ENCODE results near the gene SEC63. TPM values are rescaled to one million over a fixed set of nuclear protein-coding genes. Genes with fewer than 3 reads are reported as not detected.

SEC63 gene
- total RNA-seq, 2 experiments from 2014 or later, result 13.0 to 139 TPM

- TF ChIP-seq EZH2phosphoT487 (IDR thresholded peaks at IDR 0.05; ENCODE audit: borderline replicate concordance, low read depth, low read length), result no peak
- TF ChIP-seq CTCF (conservative IDR thresholded peaks at IDR 0.05; ENCODE audit: low read length), result peak; percentile 85
- peaks cover 13% of the 10 kb centered on the region for H3K4me1 ChIP-seq (ENCODE audit: insufficient read depth, low read length, poor library complexity, severe bottlenecking)
- H3K27ac ChIP-seq (ENCODE audit: low read depth, low read length, poor library complexity, severe bottlenecking), result no peak overlapping the region
- peaks cover 38% of the 10 kb centered on the region for H3K36me3 ChIP-seq (ENCODE audit: insufficient read depth, low read length)
- intact Hi-C loops (cut with micrococcal nuclease; ENCODE audit: unreplicated experiment), result loop anchor here (5.0 kb wide), 1 partner anchor 189 kb away; no protein-coding TSS in a partner anchor
- no peaks in the 10 kb centered on the region for H3K9me2 ChIP-seq (ENCODE audit: insufficient read depth, low read length)
- POLR2A ChIA-PET, result interaction anchor here (0.6 to 1.3 kb wide), 4 partner anchors 8 to 975 kb away, joined by 3 read pairs; no protein-coding TSS in a partner anchor
- peak; percentile 57 for DNase-seq (ENCODE audit: low spot score)
- CTCF ChIA-PET (ENCODE audit: unreplicated experiment), result interaction anchor here (1.2 to 1.3 kb wide), 2 partner anchors 19 to 90 kb away, joined by 3 read pairs; no protein-coding TSS in a partner anchor
- no peaks in the 10 kb centered on the region for H4K20me1 ChIP-seq (ENCODE audit: insufficient read depth, low read length)
- no peak overlapping the region for H2AFZ ChIP-seq (ENCODE audit: low read length)
- no peaks in the 10 kb centered on the region for H3K79me2 ChIP-seq (ENCODE audit: insufficient read depth, low read depth, low read length)
- BruUV-seq (replicated peaks), result no TSS peak
- H3K9me3 ChIP-seq (ENCODE audit: low read length), result no peaks in the 10 kb centered on the region
- H3K4me2 ChIP-seq (ENCODE audit: low read length), result no peak overlapping the region
- no peak overlapping the region for H3K4me3 ChIP-seq (ENCODE audit: low read depth, low read length, poor library complexity, severe bottlenecking)
Observed at GRCh38 chr6:107866606-107867301, 91.3 kb downstream of the SEC63 start.

DNA sequence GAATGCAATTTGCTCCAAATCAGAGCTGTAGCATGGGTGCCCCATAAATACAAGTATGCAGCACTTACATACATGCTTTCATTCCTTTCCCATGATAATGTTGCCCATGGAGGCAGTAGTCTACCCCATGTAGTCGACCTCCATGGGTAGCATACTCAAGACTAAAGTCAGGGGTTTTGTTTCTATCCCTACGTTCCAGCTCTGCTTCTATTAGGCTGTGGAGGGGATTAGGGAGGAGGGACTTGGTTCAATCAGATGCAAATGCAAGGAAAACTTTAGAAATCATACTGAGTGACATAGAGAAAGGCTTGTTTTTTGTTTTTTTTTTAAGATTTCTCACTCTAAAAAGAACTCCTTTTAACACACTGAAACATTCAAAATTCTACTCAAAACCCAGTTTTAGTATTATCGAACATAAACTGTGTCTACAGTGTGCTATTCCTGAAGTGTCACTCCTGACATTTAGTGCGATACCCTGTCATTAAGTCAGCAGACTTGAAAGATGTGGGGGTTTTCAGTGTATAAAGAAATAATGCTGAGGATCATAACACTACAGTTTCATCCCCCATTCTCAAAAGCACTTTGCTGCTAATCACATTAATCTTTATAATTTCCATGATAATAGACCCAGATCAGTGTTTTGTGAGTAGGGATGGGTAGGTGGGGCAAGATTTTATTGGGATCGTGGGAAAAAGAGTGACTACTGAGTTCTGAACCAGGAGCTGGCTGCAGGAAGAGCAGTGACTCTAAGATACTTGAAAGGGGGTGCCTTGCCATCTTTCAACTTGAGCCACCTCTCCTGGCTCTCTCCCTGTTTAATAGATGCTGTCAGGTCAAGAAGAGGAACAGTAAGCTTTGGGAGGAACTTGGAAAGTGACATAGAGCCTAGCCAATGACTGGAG lies 93.5 kb downstream of the SEC63 start:
- POLR2A ChIA-PET, result interaction anchor here (0.6 to 0.7 kb wide), 2 partner anchors 12 to 58 kb away, joined by 3 read pairs; no protein-coding TSS in a partner anchor
- TF ChIP-seq CTCF (conservative IDR thresholded peaks at IDR 0.05; ENCODE audit: low read length) (no peak), EZH2phosphoT487 (IDR thresholded peaks at IDR 0.05; ENCODE audit: borderline replicate concordance, low read depth, low read length) (no peak)
- Histone ChIP-seq H3K9me3 (ENCODE audit: low read length) (no peaks in the 10 kb centered on the region), H2AFZ (ENCODE audit: low read length) (no peak overlapping the region), H3K9me2 (ENCODE audit: insufficient read depth, low read length) (no peaks in the 10 kb centered on the region), H3K79me2 (ENCODE audit: insufficient read depth, low read depth, low read length) (no peaks in the 10 kb centered on the region), H3K4me2 (ENCODE audit: low read length) (no peak overlapping the region), H3K4me3 (ENCODE audit: low read depth, low read length, poor library complexity, severe bottlenecking) (no peak overlapping the region), H3K4me1 (ENCODE audit: insufficient read depth, low read length, poor library complexity, severe bottlenecking) (peaks cover 2% of the 10 kb centered on the region), H3K27ac (ENCODE audit: low read depth, low read length, poor library complexity, severe bottlenecking) (no peak overlapping the region), H3K36me3 (ENCODE audit: insufficient read depth, low read length) (peaks cover 15% of the 10 kb centered on the region; the same call in 1 of the 2 replicates), H4K20me1 (ENCODE audit: insufficient read depth, low read length) (no peaks in the 10 kb centered on the region)
- no peak for DNase-seq (ENCODE audit: low spot score)
- intact Hi-C loops (cut with micrococcal nuclease; ENCODE audit: unreplicated experiment), result loop anchor here (5.0 kb wide), 1 partner anchor 187 kb away; no protein-coding TSS in a partner anchor
- no TSS peak for BruUV-seq (replicated peaks)
- CTCF ChIA-PET (ENCODE audit: unreplicated experiment), result no interaction called here
